H9 (cell line): Measurements from ENCODE around the gene CPNE5. TPM values are rescaled to one million over a fixed set of nuclear protein-coding genes. Genes with fewer than 3 reads are reported as not detected.

ENCODE experiments used
- DNase-seq: peaks from one replicate; pipeline ENCODE4 v3.0.0-alpha.2; 2017
- H2AFZ ChIP-seq: one replicate; pipeline ENCODE4 v1.6.1; 2013; ENCODE audit warnings: mild to moderate bottlenecking, low read length, control low read depth, moderate library complexity
- H2AK5ac ChIP-seq: 2 replicates; pipeline ENCODE4 v1.6.1; 2013; ENCODE audit warnings: low read length, control low read depth, mixed read lengths; ENCODE audit not compliant: insufficient read length
- H2BK120ac ChIP-seq: one replicate; pipeline ENCODE4 v1.6.1; 2013; ENCODE audit warnings: low read depth, mild to moderate bottlenecking, low read length, control low read depth, inconsistent platforms; ENCODE audit not compliant: poor library complexity, severe bottlenecking
- H2BK12ac ChIP-seq: 2 replicates; pipeline ENCODE4 v1.6.1; 2013; ENCODE audit warnings: low read length, control low read depth, mixed read lengths, low read depth; ENCODE audit not compliant: insufficient read length
- H2BK15ac ChIP-seq: 2 replicates; pipeline ENCODE4 v1.6.1; 2013; ENCODE audit warnings: low read depth, low read length, control low read depth
- H2BK20ac ChIP-seq: one replicate; pipeline ENCODE4 v1.6.1; 2013; ENCODE audit warnings: low read depth, mild to moderate bottlenecking, low read length, control low read depth, inconsistent platforms; ENCODE audit not compliant: poor library complexity, severe bottlenecking
- H2BK5ac ChIP-seq: 2 replicates; pipeline ENCODE4 v1.6.1; 2013; ENCODE audit warnings: low read length, control low read depth, mixed read lengths; ENCODE audit not compliant: insufficient read length
- H3K14ac ChIP-seq: 2 replicates; pipeline ENCODE4 v1.6.1; 2013; ENCODE audit warnings: low read length, control low read depth; ENCODE audit not compliant: insufficient read depth
- H3K18ac ChIP-seq: 2 replicates; pipeline ENCODE4 v1.6.1; 2013; ENCODE audit warnings: low read depth, mild to moderate bottlenecking, mixed read lengths, low read length, control low read depth; ENCODE audit not compliant: insufficient read length
- H3K23ac ChIP-seq: 2 replicates; pipeline ENCODE4 v1.6.1; 2013; ENCODE audit warnings: low read length, control low read depth, mixed read lengths, low read depth; ENCODE audit not compliant: insufficient read length
- H3K23me2 ChIP-seq: 2 replicates; pipeline ENCODE4 v1.6.1; 2013; ENCODE audit warnings: low read depth, mild to moderate bottlenecking, mixed read lengths, low read length, control low read depth; ENCODE audit not compliant: insufficient read length, poor library complexity, severe bottlenecking
- H3K27ac ChIP-seq: 2 replicates; pipeline ENCODE4 v1.5.1; 2013; ENCODE audit warnings: low read length, control low read depth, mixed read lengths, low read depth; ENCODE audit not compliant: insufficient read length
- H3K27me3 ChIP-seq: 2 replicates; pipeline ENCODE4 v1.6.1; 2013; ENCODE audit warnings: low read length, control low read depth, inconsistent platforms; ENCODE audit not compliant: insufficient read depth
- H3K4ac ChIP-seq: 2 replicates; pipeline ENCODE4 v1.6.1; 2013; ENCODE audit warnings: low read depth, mild to moderate bottlenecking, control low read depth, inconsistent platforms, low read length, moderate library complexity
- H3K4me1 ChIP-seq: 2 replicates; pipeline ENCODE4 v1.6.1; 2013; ENCODE audit warnings: low read length, control low read depth, inconsistent platforms; ENCODE audit not compliant: insufficient read depth
- H3K4me2 ChIP-seq: 2 replicates; pipeline ENCODE4 v1.6.1; 2013; ENCODE audit warnings: low read length, control low read depth, mixed read lengths; ENCODE audit not compliant: insufficient read length, insufficient read depth
- H3K56ac ChIP-seq: 2 replicates; pipeline ENCODE4 v1.6.1; 2013; ENCODE audit warnings: low read depth, mild to moderate bottlenecking, mixed read lengths, low read length, control low read depth; ENCODE audit not compliant: insufficient read length
- H3K79me1 ChIP-seq: 2 replicates; pipeline ENCODE4 v1.6.1; 2013; ENCODE audit warnings: low read depth, mild to moderate bottlenecking, moderate library complexity, low read length, control low read depth, inconsistent platforms; ENCODE audit not compliant: insufficient read depth, poor library complexity, severe bottlenecking
- H3K79me2 ChIP-seq: 2 replicates; pipeline ENCODE4 v1.6.1; 2013; ENCODE audit warnings: low read length, control low read depth, inconsistent platforms; ENCODE audit not compliant: insufficient read depth
- H3K9ac ChIP-seq: 2 replicates; pipeline ENCODE4 v1.6.1; 2013; ENCODE audit warnings: low read length, control low read depth, mixed read lengths; ENCODE audit not compliant: insufficient read length; ENCODE audit errors: extremely low read depth
- H3K9me3 ChIP-seq: one replicate; pipeline ENCODE4 v1.6.1; 2013; ENCODE audit warnings: low read depth, low read length, inconsistent platforms; ENCODE audit not compliant: control insufficient read depth
- H3T11ph ChIP-seq: one replicate; pipeline ENCODE4 v1.6.1; 2013; ENCODE audit warnings: mild to moderate bottlenecking, low read length, control low read depth, inconsistent platforms
- H4K20me1 ChIP-seq: one replicate; pipeline ENCODE4 v1.6.1; 2013; ENCODE audit not compliant: control insufficient read depth, insufficient read length, insufficient read depth
- H4K5ac ChIP-seq: 2 replicates; pipeline ENCODE4 v1.6.1; 2013; ENCODE audit warnings: low read depth, mild to moderate bottlenecking, mixed read lengths, low read length, control low read depth; ENCODE audit not compliant: insufficient read length
- H4K8ac ChIP-seq: replicated peaks from 2 replicates; pipeline ENCODE4 v1.6.1; 2013; ENCODE audit warnings: low read length, control low read depth, mixed read lengths, low read depth; ENCODE audit not compliant: insufficient read length
- H4K91ac ChIP-seq: 2 replicates; pipeline ENCODE4 v1.6.1; 2013; ENCODE audit warnings: low read depth, mild to moderate bottlenecking, moderate library complexity, mixed read lengths, low read length, control low read depth; ENCODE audit not compliant: insufficient read length
- H3K27ac Mint-ChIP-seq, 3 experiments: 2 replicates in 2 of 3; 3 replicates in 1 of 3; pipeline ENCODE4 v1.8.0; 2020 to 2021; ENCODE audit warnings: mixed read lengths in 3 of 3, mild to moderate bottlenecking in 1 of 3, moderate library complexity in 1 of 3
- H3K27me3 Mint-ChIP-seq: 2 replicates; pipeline ENCODE4 v1.8.0; 2021; ENCODE audit warnings: low read depth, mild to moderate bottlenecking, moderate library complexity, mixed read lengths
- H3K36me3 Mint-ChIP-seq, 3 experiments: 2 replicates in 2 of 3; 3 replicates in 1 of 3; pipeline ENCODE4 v1.8.0; 2020 to 2021; ENCODE audit warnings: low read depth in 3 of 3, mixed read lengths in 3 of 3; ENCODE audit not compliant: insufficient read depth in 1 of 3
- H3K4me1 Mint-ChIP-seq, 2 experiments: 2 replicates each; pipeline ENCODE4 v1.8.0; 2020; ENCODE audit warnings: mixed read lengths in 2 of 2
- H3K4me3 Mint-ChIP-seq, 2 experiments: 2 replicates in 1 of 2; 3 replicates in 1 of 2; pipeline ENCODE4 v1.8.0; 2020 to 2021; ENCODE audit warnings: mild to moderate bottlenecking in 2 of 2, mixed read lengths in 2 of 2, moderate library complexity in 1 of 2
- H3K9me3 Mint-ChIP-seq, 2 experiments: 2 replicates in 1 of 2; 3 replicates in 1 of 2; pipeline ENCODE4 v1.8.0; 2020; ENCODE audit warnings: mild to moderate bottlenecking in 2 of 2, mixed read lengths in 2 of 2, moderate library complexity in 1 of 2
- WGBS: extraction: QIAGEN DNeasy Blood & Tissue Kit; methylation state at CpG from one replicate; pipeline ENCODE4 v1.1.7; 2013; ENCODE audit warnings: missing lambda C conversion rate, low lambda C conversion rate, mixed read lengths; ENCODE audit not compliant: insufficient read length; ENCODE audit errors: extremely low coverage; 5-methylcytosine and 5-hydroxymethylcytosine counted together
- total RNA-seq: library from RNA; stranded (reverse); gene quantifications from 2 replicates; pipeline ENCODE4 v1.2.1, GENCODE V29; 2021
- TF ChIP-seq, protein P1 (sequence below): fragments of 200-600 bp; sonication (generic); conservative IDR thresholded peaks from 3 replicates; pipeline ENCODE4 v1.8.0; 2021; ENCODE audit warnings: antibody characterized with exemption, mild to moderate bottlenecking

The CPNE5 gene
- total RNA-seq, 1 experiment from 2014 or later: 0.52 TPM

DNA sequence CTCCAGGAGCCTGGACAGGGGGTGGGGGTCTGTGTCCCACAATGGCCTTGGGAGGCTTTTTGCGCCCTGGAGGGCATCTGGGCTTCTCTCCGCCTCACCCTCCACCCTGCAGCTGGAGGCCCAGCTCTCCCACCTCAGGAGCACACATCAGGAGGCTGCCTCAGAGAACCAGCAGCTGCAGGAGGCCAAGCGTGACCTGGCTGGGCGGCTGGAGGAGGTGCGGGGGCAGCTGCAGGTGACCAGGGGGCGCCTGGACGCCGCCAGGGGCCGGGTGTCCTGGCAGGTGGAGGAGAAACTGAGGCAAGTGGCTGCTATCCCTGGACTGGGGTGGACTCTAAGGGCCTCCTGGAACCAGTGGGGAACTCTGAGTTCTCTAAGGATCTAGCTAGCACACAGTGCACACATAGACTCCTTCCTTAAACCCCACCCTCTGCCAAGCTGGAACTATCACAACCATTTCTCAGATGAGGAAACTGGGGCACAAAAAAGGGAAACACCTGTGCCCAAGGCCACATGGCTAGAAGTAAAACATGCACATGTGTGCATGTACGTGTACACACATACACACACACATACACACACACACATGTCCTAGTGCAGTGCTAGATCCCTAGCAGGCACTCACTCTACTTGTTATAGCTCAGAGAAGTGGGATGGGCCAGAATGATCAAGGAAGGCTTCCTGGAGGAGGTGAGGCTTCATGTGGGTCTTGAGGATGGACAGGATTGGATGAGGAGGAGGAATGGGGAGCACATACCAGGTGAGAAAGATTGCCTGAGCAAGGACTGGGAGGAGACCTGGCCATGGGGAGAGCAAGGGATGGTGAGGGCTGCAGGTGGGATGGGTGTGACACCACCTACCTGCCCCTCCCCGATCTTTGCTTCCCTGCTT lies 118.7 kb downstream of the CPNE5 start:
- Histone ChIP-seq H4K91ac (no peak overlapping the region), H3K27ac (no peak overlapping the region), H3K27me3 (no peaks in the 10 kb centered on the region), H2AFZ (no peak overlapping the region), H2BK20ac (no peak overlapping the region), H4K8ac (no peak overlapping the region), H3K79me2 (no peaks in the 10 kb centered on the region), H2AK5ac (no peak overlapping the region), H3K9me3 (no peaks in the 10 kb centered on the region), H2BK12ac (no peak overlapping the region), H3T11ph (no peak overlapping the region), H3K4me1 (no peaks in the 10 kb centered on the region), H3K23me2 (no peaks in the 10 kb centered on the region), H3K79me1 (no peaks in the 10 kb centered on the region), H2BK120ac (no peak overlapping the region), H2BK15ac (no peak overlapping the region), H3K18ac (no peak overlapping the region), H3K4me2 (no peak overlapping the region), H4K5ac (no peak overlapping the region), H4K20me1 (no peaks in the 10 kb centered on the region), H3K56ac (no peak overlapping the region), H3K9ac (no peak overlapping the region), H2BK5ac (no peak overlapping the region), H3K4ac (no peak overlapping the region), H3K23ac (no peak overlapping the region), H3K14ac (no peak overlapping the region; the same call in 1 of the 2 replicates)
- Mint-ChIP-seq H3K9me3 (no peaks in the 10 kb centered on the region), H3K4me1 (peaks cover 5% of the 10 kb centered on the region in 2 experiments; a peak in 1 of 4 replicates), H3K36me3 (no peaks in the 10 kb centered on the region; a peak in 1 of 7 replicates), H3K27me3 (no peaks in the 10 kb centered on the region; the same call in 1 of the 2 replicates), H3K27ac (no peak overlapping the region), H3K4me3 (no peak overlapping the region)
- DNase-seq: no peak
- TF ChIP-seq, protein P1, sequence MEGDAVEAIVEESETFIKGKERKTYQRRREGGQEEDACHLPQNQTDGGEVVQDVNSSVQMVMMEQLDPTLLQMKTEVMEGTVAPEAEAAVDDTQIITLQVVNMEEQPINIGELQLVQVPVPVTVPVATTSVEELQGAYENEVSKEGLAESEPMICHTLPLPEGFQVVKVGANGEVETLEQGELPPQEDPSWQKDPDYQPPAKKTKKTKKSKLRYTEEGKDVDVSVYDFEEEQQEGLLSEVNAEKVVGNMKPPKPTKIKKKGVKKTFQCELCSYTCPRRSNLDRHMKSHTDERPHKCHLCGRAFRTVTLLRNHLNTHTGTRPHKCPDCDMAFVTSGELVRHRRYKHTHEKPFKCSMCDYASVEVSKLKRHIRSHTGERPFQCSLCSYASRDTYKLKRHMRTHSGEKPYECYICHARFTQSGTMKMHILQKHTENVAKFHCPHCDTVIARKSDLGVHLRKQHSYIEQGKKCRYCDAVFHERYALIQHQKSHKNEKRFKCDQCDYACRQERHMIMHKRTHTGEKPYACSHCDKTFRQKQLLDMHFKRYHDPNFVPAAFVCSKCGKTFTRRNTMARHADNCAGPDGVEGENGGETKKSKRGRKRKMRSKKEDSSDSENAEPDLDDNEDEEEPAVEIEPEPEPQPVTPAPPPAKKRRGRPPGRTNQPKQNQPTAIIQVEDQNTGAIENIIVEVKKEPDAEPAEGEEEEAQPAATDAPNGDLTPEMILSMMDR: no peak
- no CpG with 5 or more reads among the region's 11 CpGs for WGBS
